GM19324 (cell line): ENCODE data around the gene GPC3.

Experiments
- ATAC-seq: cut with Tn5 transposase; IDR thresholded peaks from one replicate; pipeline ENCODE4 v1.9.1; 2021; ENCODE audit warnings: mild to moderate bottlenecking, moderate library complexity; ENCODE audit not compliant: unreplicated experiment, low FRiP score

The GPC3 gene

DNA sequence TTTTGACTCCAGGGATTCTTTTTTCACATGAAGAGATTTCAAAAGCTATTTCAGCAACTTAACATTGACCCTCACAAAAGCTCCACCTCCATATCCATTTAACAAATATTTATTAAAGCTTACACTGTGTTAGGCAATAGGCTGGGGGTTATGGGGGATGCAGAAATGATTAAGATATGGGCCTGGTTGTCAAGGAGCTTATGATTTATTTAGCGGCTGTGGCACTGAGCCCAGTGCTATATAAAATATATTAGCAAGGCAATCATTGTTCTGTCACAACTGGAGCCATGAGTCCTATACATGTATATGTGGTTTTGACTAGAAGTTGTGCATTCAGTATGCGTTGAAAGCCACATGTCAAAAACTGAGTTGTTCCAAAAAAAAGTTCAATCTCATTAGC, 131.1 kb downstream of the GPC3 start:
- ATAC-seq: no peak

DNA sequence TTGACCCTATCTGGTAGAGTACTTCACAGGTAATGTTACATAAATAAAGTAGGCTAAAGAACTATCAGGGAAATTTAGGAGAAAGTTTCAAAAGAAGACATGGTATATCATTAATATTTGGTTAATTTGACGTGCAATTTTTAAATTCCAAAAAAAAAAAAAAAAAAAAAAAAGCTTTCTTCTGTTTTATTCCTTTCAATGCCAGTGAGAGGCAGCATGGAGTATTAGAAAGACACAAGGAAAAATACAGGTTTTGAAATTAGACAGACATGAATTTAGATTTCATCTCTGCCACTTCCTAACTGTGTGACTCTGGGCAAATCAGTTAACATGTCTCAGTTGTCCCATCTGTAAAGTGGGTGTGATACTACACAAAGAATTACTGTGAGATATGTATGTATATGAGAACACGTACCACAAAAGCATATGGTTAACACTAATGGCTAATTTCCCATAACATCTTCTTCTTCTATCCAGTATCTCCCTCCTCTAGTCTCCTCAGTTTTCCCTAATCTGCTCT, 132.5 kb downstream of the GPC3 start:
- no peak for ATAC-seq

DNA sequence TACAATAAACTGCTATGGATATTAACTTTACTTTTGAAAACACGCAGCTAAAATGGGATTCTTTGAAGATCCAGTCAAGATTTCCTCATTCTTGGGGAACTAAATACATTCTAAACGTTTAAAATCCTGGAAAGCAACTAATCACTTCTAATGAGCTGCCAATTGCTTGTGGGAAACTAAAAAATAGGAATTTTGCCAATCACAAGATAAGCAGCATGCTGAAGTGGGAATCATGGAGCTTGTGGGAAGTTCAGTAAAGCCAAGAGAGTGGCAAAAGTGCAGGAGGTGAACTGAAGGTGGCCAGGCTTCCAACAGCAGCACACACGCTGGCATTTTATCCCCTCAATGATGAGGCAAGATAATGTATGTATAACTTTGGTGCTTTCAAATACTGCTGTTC, 133.0 kb downstream of the GPC3 start:
- ATAC-seq: no peak

DNA sequence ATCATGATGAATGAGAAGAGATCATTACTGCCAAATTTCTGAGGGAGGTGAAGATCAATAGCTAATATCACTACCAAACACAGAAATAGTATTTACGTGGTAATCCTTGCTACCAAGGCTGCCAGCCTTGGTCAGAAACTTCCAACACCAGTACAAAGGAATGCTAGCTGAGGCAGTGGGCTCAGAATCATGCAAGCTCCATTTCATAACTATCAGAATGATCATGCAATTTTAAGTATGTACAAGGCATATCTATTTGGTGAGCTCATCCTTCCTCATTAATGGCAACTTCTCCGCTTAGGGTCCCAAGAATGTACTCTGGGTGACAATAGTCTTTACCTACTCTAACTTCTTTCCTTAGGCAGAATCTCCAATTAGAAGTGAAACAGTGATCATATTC, 135.0 kb downstream of the GPC3 start:
- no peak for ATAC-seq

DNA sequence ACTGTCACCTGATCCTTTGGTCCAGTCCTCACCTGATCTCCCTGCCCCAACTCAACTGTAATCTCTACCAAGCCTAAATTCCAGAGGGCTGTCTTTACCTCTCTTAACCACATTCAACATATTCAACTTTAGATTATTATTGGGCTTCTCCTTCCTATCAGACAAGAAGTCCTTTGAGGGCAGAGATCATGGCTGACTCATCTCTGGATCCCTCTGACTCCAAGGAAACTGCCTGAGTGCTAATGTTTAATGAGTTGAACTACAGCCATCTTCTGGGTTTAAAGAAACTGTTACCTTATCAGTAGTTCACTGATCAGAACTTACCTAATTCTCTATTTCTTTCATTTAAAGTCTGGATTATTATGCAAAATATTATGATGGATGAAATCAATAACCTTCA, 135.7 kb downstream of the GPC3 start:
- no peak for ATAC-seq

DNA sequence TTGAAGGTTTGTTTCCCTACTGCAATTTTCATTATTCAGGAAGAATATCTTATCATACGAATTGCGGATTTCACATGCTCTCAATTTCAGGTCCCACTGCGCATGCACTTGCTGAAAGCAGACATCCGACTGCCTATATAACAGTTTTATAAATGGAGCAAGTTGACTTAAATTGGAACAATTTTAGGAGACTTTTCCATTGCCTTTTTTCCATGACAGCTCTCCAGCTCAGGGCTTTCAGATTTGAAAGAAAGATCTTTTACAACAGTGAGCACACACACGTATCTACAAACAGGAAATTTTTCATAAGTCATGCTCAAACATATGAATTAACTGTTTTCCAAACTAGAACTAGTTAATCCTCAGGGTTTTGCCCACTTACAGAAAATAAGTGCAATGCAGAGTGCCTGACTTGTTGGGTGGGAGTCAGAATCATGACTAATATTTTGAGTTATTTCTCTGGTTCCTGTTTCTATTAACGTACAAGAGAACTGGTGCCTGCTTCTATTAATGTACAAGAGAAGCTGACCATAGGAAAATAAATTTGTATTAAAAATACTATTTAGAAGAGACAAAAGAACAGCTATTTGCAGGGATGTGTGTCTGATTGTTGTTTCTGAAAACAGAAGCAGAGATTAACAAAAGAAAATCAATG, 137.9 kb downstream of the GPC3 start:
- ATAC-seq: no peak

DNA sequence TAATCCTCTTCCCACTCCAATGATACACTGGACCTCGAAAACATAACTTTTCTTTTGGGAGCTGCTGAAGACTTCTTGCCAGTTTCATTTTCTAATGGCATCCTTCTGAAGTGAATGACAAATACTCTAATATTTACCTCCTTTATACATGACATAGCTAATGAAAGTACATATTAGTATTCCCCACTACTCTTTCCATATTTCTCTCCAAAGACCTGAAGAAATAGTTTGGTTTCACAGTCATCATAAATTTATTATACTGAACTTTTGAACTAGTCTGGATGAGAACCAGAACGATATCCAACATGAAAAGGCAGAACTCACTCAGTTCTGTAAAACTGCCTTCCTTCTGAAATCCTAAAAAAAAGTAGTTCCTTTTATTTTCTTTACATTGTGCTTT, 139.1 kb downstream of the GPC3 start:
- ATAC-seq: no peak

DNA sequence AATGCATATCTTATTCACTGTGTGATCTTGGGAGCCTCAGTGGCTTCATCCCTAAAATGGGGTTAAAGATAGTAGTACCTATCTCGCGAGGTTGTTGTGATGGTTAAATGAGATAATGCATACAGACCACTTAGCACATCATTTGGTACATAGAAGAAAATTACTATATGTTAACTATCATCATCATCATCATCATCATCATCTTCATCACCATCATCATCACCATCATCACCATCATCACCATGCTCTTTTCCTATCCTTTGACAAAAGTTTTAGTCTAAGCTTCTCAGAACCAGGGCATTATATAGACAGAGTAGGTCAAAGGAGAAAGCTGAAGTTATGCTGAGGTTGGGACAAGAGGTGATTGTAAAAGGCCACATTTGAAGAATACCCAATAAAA, 145.0 kb downstream of the GPC3 start:
- ATAC-seq: no peak

DNA sequence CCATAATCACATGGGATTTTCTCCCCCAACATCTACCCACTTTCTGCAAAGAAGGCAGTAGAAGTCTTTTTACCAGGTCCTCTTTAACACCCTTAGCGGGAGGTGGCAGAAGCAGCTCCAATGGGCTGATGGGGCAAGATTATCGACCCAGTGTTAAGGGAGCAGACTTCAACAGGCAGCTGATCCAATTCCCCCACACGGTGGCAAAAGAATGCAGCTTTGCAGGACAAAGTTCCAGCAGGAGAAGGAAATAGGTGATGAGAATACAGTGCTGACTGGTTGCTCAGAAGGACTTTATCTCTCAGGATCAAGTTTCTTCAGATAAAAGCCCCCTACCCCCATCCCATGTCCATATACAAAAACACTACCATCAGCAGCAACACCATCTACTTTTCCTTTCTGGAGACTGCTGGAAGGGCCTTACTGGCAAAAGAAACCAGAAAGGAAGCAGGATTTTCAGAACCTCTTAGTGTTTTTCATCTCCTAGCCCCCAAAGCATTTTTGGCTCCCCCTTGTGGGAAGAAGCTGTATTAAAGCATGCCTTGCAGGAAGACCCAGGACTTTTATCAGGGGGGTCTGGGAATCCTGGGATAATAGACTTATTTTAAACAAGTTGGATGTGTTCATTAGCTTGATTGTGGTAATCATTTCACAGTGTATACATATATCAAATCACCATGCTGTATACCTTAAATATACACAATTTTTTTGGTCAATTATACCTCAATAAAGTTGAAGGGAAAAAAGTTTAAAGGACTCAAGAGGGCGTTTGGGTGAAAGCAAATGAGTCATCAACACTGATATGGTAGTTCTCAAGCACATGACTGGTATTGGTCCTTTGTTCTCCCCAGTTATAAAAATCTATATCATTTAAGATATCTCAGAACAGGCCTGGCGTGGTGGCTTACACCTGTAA, 146.4 kb downstream of the GPC3 start:
- no peak for ATAC-seq

DNA sequence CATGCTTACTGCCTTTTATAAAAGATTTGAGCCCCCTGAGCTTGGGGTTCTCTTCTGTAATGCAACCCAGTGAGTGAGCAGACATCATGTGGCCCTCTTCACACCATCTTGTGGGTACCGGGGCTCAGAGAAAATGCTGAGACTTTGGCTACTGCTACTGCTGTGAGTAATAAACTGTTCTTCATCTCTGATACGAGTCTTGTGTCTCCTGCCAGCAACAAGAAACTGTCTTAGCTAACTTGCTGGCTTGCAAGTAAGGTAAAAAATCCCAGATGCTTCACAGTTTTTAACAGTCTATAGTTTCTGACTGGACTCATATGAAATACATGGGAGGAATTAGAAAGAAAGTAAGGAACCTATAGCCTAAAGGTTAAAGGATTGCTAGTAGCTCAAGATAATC, 148.3 kb downstream of the GPC3 start:
- no peak for ATAC-seq

DNA sequence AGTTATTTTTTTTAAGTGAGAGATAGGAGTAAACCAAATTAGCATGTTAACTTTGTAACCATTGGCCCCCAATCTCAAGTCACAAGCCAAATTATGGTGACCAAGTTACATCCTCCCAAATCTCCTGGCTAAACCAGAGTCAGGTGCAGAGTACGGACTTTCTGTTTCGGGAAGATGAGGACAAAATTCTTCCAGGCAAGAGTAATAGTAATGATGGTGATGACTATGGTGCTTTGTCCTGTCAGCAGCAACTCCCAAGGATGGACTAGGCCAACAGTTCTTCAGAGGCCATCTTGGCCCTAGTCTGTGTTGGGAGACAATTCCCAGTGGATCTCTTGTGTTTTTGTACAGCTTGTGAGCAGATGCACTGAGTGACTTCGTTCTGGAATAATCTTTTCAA, 148.8 kb downstream of the GPC3 start:
- no peak for ATAC-seq

DNA sequence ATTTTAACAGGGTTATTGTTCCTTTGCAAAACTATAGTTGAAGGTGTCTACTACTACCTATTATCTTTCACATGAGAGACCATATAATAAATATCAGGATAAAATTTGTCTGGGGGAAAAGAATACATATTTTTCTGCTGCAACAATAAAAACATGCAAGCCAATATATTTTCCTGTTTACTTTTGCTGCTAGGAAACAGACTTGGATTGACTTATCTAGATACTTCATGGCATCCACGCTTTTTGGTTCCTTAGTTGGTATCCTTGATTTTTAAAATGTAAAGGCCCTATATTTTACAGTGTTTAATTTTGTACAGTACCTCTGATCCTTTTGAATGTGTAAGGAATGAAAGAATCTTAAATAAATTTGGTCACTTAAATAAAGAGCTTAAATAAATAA, 150.6 kb downstream of the GPC3 start:
- ATAC-seq: no peak

DNA sequence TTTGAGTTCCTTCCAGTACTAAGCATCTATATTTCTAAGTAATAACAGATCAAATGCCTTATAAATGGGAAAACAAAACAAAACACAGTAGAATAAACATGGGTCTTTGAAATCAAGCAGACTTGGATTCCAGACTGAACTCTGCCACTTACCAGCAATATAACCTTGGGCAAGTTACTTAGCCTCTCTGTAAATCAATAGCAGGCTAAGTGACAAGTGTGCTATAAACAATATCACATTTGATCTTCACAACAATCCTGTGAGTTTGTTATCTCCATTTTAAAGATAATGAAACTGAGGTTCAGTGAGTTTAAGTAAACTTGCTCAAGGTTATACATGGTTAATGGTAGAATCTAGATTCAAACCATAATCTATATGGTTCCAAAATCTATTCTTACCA, 165.8 kb downstream of the GPC3 start:
- no peak for ATAC-seq

DNA sequence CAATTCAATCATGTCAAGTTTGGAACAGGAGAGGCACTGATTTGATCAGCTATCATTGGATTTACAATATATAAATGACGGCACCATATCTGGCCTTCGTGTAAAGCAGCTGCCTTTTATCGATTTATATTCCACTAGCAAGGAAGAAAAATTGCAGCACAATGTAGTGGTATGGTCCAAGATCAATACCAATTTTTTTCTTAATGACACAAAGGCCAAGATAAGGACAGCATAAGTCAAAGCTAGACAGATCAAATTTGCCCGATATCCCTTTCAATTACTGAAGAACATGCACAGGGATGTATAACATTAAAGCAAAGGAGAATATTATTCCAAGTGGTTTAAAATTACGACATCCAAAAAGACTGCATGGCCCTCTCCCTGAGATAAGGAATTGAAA, 167.4 kb downstream of the GPC3 start:
- no peak for ATAC-seq

DNA sequence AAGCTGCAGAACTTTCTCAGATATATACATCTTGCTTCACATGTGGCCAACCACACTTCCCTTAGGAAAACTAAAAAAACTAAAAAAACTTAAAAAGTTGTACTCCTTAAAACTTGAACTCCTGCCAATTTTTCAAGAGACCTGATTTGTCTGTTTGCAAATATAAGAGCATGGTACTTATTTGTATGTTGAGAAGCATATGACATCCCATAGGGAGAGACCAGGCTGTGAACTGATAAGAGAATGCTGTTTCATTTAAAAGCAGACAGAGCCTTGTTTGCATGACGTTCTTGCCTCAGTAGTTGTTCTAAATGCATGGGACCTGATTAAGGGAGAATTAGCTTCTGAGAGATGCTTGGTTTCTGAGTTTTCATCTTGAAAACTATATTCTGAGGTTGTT, 169.9 kb downstream of the GPC3 start:
- ATAC-seq: no peak

DNA sequence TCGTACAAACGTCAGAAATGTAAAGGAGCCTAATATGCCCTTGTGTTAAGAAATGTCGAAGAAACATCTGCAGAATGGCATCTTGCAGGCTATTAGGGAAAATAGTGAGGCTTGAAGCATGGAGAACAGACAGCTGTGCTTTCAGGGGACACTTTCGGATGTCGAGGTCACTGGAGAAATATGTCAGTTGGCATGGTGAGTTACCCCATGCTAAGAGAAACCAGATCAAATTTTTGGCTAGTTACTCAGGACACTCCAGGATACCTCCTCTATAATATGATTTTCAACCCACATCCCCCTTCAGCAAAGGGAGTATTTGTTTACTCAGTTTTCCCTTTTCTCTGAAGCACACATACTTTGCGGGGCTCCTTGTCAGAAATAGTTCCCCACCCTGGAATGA, 171.4 kb downstream of the GPC3 start:
- ATAC-seq: no peak

DNA sequence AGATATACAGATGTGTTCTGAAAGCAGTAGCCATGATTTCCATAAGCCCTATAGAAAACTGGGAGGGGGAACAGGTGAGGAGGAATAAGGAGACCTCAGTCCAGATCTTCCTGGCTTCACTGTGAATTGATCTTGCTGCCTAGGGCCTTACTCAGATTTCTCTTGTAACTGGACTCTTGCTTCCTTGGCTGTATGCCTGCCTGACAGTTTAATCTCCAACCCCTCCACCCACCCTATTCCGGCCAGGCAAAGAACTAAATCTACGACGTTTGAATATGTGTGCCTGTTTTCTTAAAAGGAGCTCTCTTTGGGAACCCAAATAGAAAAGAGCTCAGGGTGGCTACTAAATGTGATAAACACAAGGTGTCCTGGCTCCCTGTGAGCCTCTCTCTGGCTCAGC, 173.0 kb downstream of the GPC3 start:
- ATAC-seq: no peak

DNA sequence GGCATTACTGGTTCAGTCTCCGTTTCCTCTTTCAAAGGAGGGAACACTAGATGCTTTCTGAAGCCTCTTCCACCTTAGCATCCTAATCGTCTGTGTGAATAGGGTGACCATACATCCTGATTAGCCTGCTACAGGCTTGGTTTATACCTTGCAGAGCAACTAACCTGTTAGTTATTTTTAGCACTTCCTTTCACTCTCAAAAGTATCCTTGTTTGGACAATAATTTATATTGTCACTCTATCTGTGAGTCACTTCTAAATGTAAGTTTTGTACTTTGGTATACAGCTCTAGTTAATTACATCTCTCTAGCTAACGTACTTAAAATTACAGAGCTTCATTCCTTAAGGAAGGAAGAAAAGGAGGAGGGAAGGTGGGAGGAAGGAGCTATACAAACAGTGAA, 174.5 kb downstream of the GPC3 start:
- ATAC-seq: no peak

DNA sequence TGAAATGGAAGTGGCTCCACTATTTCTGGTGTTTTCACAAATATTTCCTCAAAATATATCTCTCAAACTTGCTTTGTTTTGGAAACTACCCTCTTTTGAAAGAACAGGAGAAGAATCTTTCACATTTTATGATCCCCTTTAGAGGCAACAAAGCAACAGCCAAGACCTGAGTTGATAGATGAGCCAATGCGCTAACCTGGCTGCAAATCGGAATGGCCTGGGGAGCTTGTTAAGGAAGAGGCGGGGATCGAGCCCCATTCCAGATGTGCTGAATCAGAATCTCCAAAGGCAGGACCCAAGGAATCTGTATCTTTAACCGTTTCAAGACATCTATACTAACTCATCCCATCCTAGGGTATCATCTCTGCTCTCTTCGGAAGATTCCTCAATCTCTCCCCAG, 181.3 kb downstream of the GPC3 start:
- no peak for ATAC-seq

DNA sequence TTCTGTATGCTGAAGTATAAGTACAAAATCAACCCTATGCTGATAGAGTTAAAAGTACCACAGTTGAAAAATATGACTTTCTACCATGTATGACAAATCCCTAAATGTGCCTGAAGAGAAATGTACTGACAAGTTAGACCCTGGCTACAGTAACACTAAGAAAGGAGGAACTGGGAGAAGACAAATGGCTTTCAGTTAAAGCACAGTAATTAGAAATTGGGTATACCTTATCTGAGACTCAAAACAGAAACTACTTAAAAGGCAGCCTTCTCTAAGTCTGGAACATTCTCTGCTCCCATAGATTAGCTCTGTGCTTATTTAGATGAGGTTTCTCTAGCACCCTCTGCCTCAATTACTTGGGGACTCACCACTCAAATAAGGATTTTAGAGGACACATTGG, 189.1 kb downstream of the GPC3 start:
- ATAC-seq: no peak

DNA sequence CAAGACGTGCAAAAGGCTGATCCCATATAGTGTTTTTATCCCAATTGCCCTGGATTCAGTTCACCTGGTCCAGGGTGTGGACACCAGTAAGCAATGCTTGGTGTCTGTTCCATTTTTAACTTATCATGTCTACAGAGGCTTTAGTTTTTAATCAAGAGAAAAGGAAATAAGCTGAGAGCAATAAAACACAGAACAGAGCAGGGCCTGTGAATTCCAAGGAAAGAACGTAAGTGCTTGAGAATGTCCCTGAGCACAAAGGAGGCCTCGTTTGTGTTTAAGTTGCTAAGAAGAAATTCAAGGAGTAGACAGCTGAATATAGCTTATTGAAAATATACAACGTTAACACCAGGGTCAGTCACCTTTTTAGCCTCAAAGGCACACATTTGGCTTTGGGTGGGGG, 191.3 kb downstream of the GPC3 start:
- ATAC-seq: no peak

DNA sequence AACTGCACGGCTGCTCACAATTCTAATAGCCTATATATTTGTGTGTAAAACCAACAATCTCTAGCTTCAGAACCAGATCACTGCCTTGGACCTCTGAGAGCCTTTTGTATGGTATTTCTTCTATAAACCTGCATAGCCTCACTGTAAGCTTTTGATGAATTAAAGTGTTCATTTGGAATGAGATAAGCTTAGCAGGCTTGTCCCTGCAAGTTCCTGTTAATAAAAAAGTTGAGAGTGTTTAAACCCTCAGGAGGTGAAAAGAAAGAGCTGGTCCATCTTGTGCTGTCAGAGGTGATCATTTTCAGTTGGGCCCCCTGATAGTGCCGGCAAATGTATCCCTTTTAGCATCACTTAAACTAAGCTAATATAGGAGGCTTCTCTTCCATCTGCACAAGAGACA, 191.8 kb downstream of the GPC3 start:
- ATAC-seq: no peak
